Measurements from ENCODE around the gene PRC1. TPM values are rescaled to one million over a fixed set of nuclear protein-coding genes. Genes with fewer than 3 reads are reported as not detected.
A peak's percentile ranks its signal among the peaks of the same experiment; 100 is the strongest.

Gene PRC1
- total and polyA plus RNA-seq, 2 of the 13 experiments (the other 11 are each of a cell fraction or from before 2014, with no cell fraction given): 137 to 162 TPM

DNA sequence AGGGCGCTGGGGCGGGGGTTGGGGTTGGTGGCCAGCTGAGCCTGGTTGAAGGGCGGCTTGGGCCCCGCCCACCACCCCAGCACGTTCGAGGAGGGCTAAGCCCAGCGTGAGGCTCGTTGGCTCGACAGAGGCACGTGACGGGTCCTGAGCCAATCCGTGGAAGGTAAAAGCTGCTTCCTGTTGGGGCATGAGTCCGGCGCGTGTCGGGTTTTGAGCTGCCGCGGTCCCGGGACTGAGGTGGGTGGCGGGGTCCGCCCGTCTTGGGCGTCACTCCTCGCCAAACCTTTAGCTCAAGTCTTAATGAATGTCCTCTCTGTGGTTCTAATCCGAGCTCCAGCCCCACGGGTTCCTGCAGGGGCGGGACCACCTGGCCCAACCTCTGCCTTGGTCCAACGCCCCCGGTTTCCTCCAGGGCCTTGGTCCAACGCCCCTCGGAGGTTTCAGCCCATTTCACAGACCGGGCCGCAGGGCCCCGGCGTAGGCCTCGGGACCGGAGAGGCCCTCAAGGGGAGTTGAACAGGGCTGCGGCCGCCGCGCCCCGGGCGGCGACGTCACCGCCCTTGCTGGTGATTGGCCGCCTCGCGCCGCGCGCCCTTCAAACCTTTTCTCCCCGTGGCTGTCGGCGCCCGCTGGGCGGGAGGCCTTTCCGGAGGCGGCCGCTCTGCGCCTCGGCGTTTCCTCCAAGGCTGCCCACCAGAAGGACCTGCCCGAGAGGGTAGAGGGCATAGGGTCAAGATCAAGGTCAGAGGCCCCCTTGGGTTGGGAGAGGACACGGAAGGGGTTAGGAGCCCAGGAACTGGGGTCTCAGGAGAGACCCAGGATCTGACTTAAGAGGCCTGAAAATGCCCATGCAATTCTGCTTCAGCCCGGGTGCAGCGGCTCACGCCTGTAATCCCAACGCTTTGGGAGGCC lies 39.4 kb downstream of the PRC1 start, which contains the start of gene RCCD1 (continued):
- TF ChIP-seq, protein P1, sequence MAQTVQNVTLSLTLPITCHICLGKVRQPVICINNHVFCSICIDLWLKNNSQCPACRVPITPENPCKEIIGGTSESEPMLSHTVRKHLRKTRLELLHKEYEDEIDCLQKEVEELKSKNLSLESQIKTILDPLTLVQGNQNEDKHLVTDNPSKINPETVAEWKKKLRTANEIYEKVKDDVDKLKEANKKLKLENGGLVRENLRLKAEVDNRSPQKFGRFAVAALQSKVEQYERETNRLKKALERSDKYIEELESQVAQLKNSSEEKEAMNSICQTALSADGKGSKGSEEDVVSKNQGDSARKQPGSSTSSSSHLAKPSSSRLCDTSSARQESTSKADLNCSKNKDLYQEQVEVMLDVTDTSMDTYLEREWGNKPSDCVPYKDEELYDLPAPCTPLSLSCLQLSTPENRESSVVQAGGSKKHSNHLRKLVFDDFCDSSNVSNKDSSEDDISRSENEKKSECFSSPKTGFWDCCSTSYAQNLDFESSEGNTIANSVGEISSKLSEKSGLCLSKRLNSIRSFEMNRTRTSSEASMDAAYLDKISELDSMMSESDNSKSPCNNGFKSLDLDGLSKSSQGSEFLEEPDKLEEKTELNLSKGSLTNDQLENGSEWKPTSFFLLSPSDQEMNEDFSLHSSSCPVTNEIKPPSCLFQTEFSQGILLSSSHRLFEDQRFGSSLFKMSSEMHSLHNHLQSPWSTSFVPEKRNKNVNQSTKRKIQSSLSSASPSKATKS (CRISPR knock-in tag; IDR thresholded peaks at IDR 0.05): 0 out of 2 replicates have a peak, but pooled peaks have one; percentile 58
- TF ChIP-seq ZNF891 (CRISPR knock-in tag; IDR thresholded peaks at IDR 0.05) (peak; percentile 80), RFXANK (CRISPR knock-in tag; IDR thresholded peaks at IDR 0.05) (0 out of 2 replicates have a peak, but pooled peaks have one; percentile 46), NFKBIZ (CRISPR knock-in tag; IDR thresholded peaks at IDR 0.05) (no peak), HIVEP1 (CRISPR knock-in tag; IDR thresholded peaks at IDR 0.05) (no peak), XBP1 (CRISPR knock-in tag; IDR thresholded peaks at IDR 0.05) (no peak), GABPB1 (CRISPR knock-in tag; IDR thresholded peaks at IDR 0.05) (peak; percentile 86), TOE1 (CRISPR knock-in tag; IDR thresholded peaks at IDR 0.05) (no peak), TMF1 (CRISPR knock-in tag; IDR thresholded peaks at IDR 0.05; ENCODE audit: low read depth) (peak; percentile 91), ONECUT2 (CRISPR knock-in tag; IDR thresholded peaks at IDR 0.05) (no peak), KDM4B (CRISPR knock-in tag; IDR thresholded peaks at IDR 0.05) (no peak), ZBTB3 (CRISPR knock-in tag; IDR thresholded peaks at IDR 0.05; ENCODE audit: borderline replicate concordance, low read depth) (no peak)
- TF ChIP-seq, protein P2, sequence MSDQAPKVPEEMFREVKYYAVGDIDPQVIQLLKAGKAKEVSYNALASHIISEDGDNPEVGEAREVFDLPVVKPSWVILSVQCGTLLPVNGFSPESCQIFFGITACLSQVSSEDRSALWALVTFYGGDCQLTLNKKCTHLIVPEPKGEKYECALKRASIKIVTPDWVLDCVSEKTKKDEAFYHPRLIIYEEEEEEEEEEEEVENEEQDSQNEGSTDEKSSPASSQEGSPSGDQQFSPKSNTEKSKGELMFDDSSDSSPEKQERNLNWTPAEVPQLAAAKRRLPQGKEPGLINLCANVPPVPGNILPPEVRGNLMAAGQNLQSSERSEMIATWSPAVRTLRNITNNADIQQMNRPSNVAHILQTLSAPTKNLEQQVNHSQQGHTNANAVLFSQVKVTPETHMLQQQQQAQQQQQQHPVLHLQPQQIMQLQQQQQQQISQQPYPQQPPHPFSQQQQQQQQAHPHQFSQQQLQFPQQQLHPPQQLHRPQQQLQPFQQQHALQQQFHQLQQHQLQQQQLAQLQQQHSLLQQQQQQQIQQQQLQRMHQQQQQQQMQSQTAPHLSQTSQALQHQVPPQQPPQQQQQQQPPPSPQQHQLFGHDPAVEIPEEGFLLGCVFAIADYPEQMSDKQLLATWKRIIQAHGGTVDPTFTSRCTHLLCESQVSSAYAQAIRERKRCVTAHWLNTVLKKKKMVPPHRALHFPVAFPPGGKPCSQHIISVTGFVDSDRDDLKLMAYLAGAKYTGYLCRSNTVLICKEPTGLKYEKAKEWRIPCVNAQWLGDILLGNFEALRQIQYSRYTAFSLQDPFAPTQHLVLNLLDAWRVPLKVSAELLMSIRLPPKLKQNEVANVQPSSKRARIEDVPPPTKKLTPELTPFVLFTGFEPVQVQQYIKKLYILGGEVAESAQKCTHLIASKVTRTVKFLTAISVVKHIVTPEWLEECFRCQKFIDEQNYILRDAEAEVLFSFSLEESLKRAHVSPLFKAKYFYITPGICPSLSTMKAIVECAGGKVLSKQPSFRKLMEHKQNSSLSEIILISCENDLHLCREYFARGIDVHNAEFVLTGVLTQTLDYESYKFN (CRISPR knock-in tag; conservative IDR thresholded peaks at IDR 0.05): no peak
- TF ChIP-seq, protein P3, sequence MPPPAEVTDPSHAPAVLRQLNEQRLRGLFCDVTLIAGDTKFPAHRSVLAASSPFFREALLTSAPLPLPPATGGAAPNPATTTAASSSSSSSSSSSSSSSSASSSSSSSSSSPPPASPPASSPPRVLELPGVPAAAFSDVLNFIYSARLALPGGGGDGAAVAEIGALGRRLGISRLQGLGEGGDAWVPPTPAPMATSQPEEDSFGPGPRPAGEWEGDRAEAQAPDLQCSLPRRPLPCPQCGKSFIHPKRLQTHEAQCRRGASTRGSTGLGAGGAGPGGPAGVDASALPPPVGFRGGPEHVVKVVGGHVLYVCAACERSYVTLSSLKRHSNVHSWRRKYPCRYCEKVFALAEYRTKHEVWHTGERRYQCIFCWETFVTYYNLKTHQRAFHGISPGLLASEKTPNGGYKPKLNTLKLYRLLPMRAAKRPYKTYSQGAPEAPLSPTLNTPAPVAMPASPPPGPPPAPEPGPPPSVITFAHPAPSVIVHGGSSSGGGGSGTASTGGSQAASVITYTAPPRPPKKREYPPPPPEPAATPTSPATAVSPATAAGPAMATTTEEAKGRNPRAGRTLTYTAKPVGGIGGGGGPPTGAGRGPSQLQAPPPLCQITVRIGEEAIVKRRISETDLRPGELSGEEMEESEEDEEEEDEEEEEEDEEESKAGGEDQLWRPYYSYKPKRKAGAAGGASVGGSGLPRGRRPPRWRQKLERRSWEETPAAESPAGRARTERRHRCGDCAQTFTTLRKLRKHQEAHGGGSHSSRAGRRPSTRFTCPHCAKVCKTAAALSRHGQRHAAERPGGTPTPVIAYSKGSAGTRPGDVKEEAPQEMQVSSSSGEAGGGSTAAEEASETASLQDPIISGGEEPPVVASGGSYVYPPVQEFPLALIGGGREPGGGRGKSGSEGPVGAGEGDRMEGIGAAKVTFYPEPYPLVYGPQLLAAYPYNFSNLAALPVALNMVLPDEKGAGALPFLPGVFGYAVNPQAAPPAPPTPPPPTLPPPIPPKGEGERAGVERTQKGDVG (CRISPR knock-in tag; IDR thresholded peaks at IDR 0.05; ENCODE audit: borderline replicate concordance): no peak
- TF ChIP-seq, protein P4, sequence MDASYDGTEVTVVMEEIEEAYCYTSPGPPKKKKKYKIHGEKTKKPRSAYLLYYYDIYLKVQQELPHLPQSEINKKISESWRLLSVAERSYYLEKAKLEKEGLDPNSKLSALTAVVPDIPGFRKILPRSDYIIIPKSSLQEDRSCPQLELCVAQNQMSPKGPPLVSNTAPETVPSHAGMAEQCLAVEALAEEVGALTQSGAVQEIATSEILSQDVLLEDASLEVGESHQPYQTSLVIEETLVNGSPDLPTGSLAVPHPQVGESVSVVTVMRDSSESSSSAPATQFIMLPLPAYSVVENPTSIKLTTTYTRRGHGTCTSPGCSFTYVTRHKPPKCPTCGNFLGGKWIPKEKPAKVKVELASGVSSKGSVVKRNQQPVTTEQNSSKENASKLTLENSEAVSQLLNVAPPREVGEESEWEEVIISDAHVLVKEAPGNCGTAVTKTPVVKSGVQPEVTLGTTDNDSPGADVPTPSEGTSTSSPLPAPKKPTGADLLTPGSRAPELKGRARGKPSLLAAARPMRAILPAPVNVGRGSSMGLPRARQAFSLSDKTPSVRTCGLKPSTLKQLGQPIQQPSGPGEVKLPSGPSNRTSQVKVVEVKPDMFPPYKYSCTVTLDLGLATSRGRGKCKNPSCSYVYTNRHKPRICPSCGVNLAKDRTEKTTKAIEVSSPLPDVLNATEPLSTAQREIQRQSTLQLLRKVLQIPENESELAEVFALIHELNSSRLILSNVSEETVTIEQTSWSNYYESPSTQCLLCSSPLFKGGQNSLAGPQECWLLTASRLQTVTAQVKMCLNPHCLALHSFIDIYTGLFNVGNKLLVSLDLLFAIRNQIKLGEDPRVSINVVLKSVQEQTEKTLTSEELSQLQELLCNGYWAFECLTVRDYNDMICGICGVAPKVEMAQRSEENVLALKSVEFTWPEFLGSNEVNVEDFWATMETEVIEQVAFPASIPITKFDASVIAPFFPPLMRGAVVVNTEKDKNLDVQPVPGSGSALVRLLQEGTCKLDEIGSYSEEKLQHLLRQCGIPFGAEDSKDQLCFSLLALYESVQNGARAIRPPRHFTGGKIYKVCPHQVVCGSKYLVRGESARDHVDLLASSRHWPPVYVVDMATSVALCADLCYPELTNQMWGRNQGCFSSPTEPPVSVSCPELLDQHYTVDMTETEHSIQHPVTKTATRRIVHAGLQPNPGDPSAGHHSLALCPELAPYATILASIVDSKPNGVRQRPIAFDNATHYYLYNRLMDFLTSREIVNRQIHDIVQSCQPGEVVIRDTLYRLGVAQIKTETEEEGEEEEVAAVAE (CRISPR knock-in tag; IDR thresholded peaks at IDR 0.05; ENCODE audit: borderline replicate concordance): no peak; the same call in 1 of the 2 replicates

Data from HepG2 (cell line).